H9 (cell line): ENCODE measurements around the gene DPYD. TPM values are rescaled to one million over a fixed set of nuclear protein-coding genes. Genes with fewer than 3 reads are reported as not detected.

Source experiments
- DNase-seq: peaks from one replicate; pipeline ENCODE4 v3.0.0-alpha.2; 2017
- H2AFZ ChIP-seq: one replicate; pipeline ENCODE4 v1.6.1; 2013; ENCODE audit warnings: mild to moderate bottlenecking, low read length, control low read depth, moderate library complexity
- H2AK5ac ChIP-seq: 2 replicates; pipeline ENCODE4 v1.6.1; 2013; ENCODE audit warnings: low read length, control low read depth, mixed read lengths; ENCODE audit not compliant: insufficient read length
- H2BK120ac ChIP-seq: one replicate; pipeline ENCODE4 v1.6.1; 2013; ENCODE audit warnings: low read depth, mild to moderate bottlenecking, low read length, control low read depth, inconsistent platforms; ENCODE audit not compliant: poor library complexity, severe bottlenecking
- H2BK12ac ChIP-seq: 2 replicates; pipeline ENCODE4 v1.6.1; 2013; ENCODE audit warnings: low read length, control low read depth, mixed read lengths, low read depth; ENCODE audit not compliant: insufficient read length
- H2BK15ac ChIP-seq: 2 replicates; pipeline ENCODE4 v1.6.1; 2013; ENCODE audit warnings: low read depth, low read length, control low read depth
- H2BK20ac ChIP-seq: one replicate; pipeline ENCODE4 v1.6.1; 2013; ENCODE audit warnings: low read depth, mild to moderate bottlenecking, low read length, control low read depth, inconsistent platforms; ENCODE audit not compliant: poor library complexity, severe bottlenecking
- H2BK5ac ChIP-seq: 2 replicates; pipeline ENCODE4 v1.6.1; 2013; ENCODE audit warnings: low read length, control low read depth, mixed read lengths; ENCODE audit not compliant: insufficient read length
- H3K14ac ChIP-seq: 2 replicates; pipeline ENCODE4 v1.6.1; 2013; ENCODE audit warnings: low read length, control low read depth; ENCODE audit not compliant: insufficient read depth
- H3K18ac ChIP-seq: 2 replicates; pipeline ENCODE4 v1.6.1; 2013; ENCODE audit warnings: low read depth, mild to moderate bottlenecking, mixed read lengths, low read length, control low read depth; ENCODE audit not compliant: insufficient read length
- H3K23ac ChIP-seq: 2 replicates; pipeline ENCODE4 v1.6.1; 2013; ENCODE audit warnings: low read length, control low read depth, mixed read lengths, low read depth; ENCODE audit not compliant: insufficient read length
- H3K23me2 ChIP-seq: 2 replicates; pipeline ENCODE4 v1.6.1; 2013; ENCODE audit warnings: low read depth, mild to moderate bottlenecking, mixed read lengths, low read length, control low read depth; ENCODE audit not compliant: insufficient read length, poor library complexity, severe bottlenecking
- H3K27ac ChIP-seq: 2 replicates; pipeline ENCODE4 v1.5.1; 2013; ENCODE audit warnings: low read length, control low read depth, mixed read lengths, low read depth; ENCODE audit not compliant: insufficient read length
- H3K27me3 ChIP-seq: 2 replicates; pipeline ENCODE4 v1.6.1; 2013; ENCODE audit warnings: low read length, control low read depth, inconsistent platforms; ENCODE audit not compliant: insufficient read depth
- H3K4ac ChIP-seq: 2 replicates; pipeline ENCODE4 v1.6.1; 2013; ENCODE audit warnings: low read depth, mild to moderate bottlenecking, control low read depth, inconsistent platforms, low read length, moderate library complexity
- H3K4me1 ChIP-seq: 2 replicates; pipeline ENCODE4 v1.6.1; 2013; ENCODE audit warnings: low read length, control low read depth, inconsistent platforms; ENCODE audit not compliant: insufficient read depth
- H3K4me2 ChIP-seq: 2 replicates; pipeline ENCODE4 v1.6.1; 2013; ENCODE audit warnings: low read length, control low read depth, mixed read lengths; ENCODE audit not compliant: insufficient read length, insufficient read depth
- H3K56ac ChIP-seq: 2 replicates; pipeline ENCODE4 v1.6.1; 2013; ENCODE audit warnings: low read depth, mild to moderate bottlenecking, mixed read lengths, low read length, control low read depth; ENCODE audit not compliant: insufficient read length
- H3K79me1 ChIP-seq: 2 replicates; pipeline ENCODE4 v1.6.1; 2013; ENCODE audit warnings: low read depth, mild to moderate bottlenecking, moderate library complexity, low read length, control low read depth, inconsistent platforms; ENCODE audit not compliant: insufficient read depth, poor library complexity, severe bottlenecking
- H3K79me2 ChIP-seq: 2 replicates; pipeline ENCODE4 v1.6.1; 2013; ENCODE audit warnings: low read length, control low read depth, inconsistent platforms; ENCODE audit not compliant: insufficient read depth
- H3K9ac ChIP-seq: 2 replicates; pipeline ENCODE4 v1.6.1; 2013; ENCODE audit warnings: low read length, control low read depth, mixed read lengths; ENCODE audit not compliant: insufficient read length; ENCODE audit errors: extremely low read depth
- H3K9me3 ChIP-seq: one replicate; pipeline ENCODE4 v1.6.1; 2013; ENCODE audit warnings: low read depth, low read length, inconsistent platforms; ENCODE audit not compliant: control insufficient read depth
- H3T11ph ChIP-seq: one replicate; pipeline ENCODE4 v1.6.1; 2013; ENCODE audit warnings: mild to moderate bottlenecking, low read length, control low read depth, inconsistent platforms
- H4K20me1 ChIP-seq: one replicate; pipeline ENCODE4 v1.6.1; 2013; ENCODE audit not compliant: control insufficient read depth, insufficient read length, insufficient read depth
- H4K5ac ChIP-seq: 2 replicates; pipeline ENCODE4 v1.6.1; 2013; ENCODE audit warnings: low read depth, mild to moderate bottlenecking, mixed read lengths, low read length, control low read depth; ENCODE audit not compliant: insufficient read length
- H4K8ac ChIP-seq: replicated peaks from 2 replicates; pipeline ENCODE4 v1.6.1; 2013; ENCODE audit warnings: low read length, control low read depth, mixed read lengths, low read depth; ENCODE audit not compliant: insufficient read length
- H4K91ac ChIP-seq: 2 replicates; pipeline ENCODE4 v1.6.1; 2013; ENCODE audit warnings: low read depth, mild to moderate bottlenecking, moderate library complexity, mixed read lengths, low read length, control low read depth; ENCODE audit not compliant: insufficient read length
- H3K27ac Mint-ChIP-seq, 3 experiments: 2 replicates in 2 of 3; 3 replicates in 1 of 3; pipeline ENCODE4 v1.8.0; 2020 to 2021; ENCODE audit warnings: mixed read lengths in 3 of 3, mild to moderate bottlenecking in 1 of 3, moderate library complexity in 1 of 3
- H3K27me3 Mint-ChIP-seq: 2 replicates; pipeline ENCODE4 v1.8.0; 2021; ENCODE audit warnings: low read depth, mild to moderate bottlenecking, moderate library complexity, mixed read lengths
- H3K36me3 Mint-ChIP-seq, 3 experiments: 2 replicates in 2 of 3; 3 replicates in 1 of 3; pipeline ENCODE4 v1.8.0; 2020 to 2021; ENCODE audit warnings: low read depth in 3 of 3, mixed read lengths in 3 of 3; ENCODE audit not compliant: insufficient read depth in 1 of 3
- H3K4me1 Mint-ChIP-seq, 2 experiments: 2 replicates each; pipeline ENCODE4 v1.8.0; 2020; ENCODE audit warnings: mixed read lengths in 2 of 2
- H3K4me3 Mint-ChIP-seq, 2 experiments: 2 replicates in 1 of 2; 3 replicates in 1 of 2; pipeline ENCODE4 v1.8.0; 2020 to 2021; ENCODE audit warnings: mild to moderate bottlenecking in 2 of 2, mixed read lengths in 2 of 2, moderate library complexity in 1 of 2
- H3K9me3 Mint-ChIP-seq, 2 experiments: 2 replicates in 1 of 2; 3 replicates in 1 of 2; pipeline ENCODE4 v1.8.0; 2020; ENCODE audit warnings: mild to moderate bottlenecking in 2 of 2, mixed read lengths in 2 of 2, moderate library complexity in 1 of 2
- CTCF ChIP-seq: fragments of 200-600 bp; sonication (generic); conservative IDR thresholded peaks from 3 replicates; pipeline ENCODE4 v1.8.0; 2021; ENCODE audit warnings: antibody characterized with exemption, mild to moderate bottlenecking
- WGBS: extraction: QIAGEN DNeasy Blood & Tissue Kit; methylation state at CpG from one replicate; pipeline ENCODE4 v1.1.7; 2013; ENCODE audit warnings: missing lambda C conversion rate, low lambda C conversion rate, mixed read lengths; ENCODE audit not compliant: insufficient read length; ENCODE audit errors: extremely low coverage; 5-methylcytosine and 5-hydroxymethylcytosine counted together
- total RNA-seq: library from RNA; stranded (reverse); gene quantifications from 2 replicates; pipeline ENCODE4 v1.2.1, GENCODE V29; 2021

DPYD gene
- total RNA-seq, 1 experiment from 2014 or later: 0.37 TPM

DNA sequence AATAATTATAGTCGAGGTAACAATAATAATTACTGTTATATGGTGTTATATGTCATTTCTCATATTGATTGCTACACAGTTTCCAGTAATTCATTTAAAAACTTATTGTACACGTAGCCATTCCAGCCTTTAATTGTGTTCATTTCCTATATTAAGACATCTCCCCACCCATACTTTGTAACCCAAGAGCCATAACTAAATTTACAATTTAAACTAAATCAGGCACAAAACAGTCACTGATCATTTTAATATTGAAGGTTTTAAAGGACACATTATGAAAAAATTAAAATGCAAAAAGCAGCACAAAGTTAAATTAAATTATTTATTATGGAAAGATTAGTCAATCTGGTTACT, 487.0 kb downstream of the DPYD start:
- no peaks in the 10 kb centered on the region for H3K79me2 ChIP-seq
- H3K23ac ChIP-seq: no peak overlapping the region
- H3K27me3 Mint-ChIP-seq: no peaks in the 10 kb centered on the region
- H3K4me2 ChIP-seq: no peak overlapping the region
- no peak overlapping the region for H2BK20ac ChIP-seq
- H4K20me1 ChIP-seq: no peaks in the 10 kb centered on the region
- no peak overlapping the region for H3K9ac ChIP-seq
- no peak overlapping the region for H2BK5ac ChIP-seq
- DNase-seq: no peak
- H3K27ac ChIP-seq: no peak overlapping the region
- H3K9me3 ChIP-seq: no peaks in the 10 kb centered on the region
- H2BK120ac ChIP-seq: no peak overlapping the region
- H3K4ac ChIP-seq: no peak overlapping the region
- H3K18ac ChIP-seq: no peak overlapping the region
- H4K5ac ChIP-seq: no peak overlapping the region
- no CpG with 5 or more reads among the region's 2 CpGs for WGBS
- no peak for TF ChIP-seq CTCF
- H3K4me1 Mint-ChIP-seq: no peaks in the 10 kb centered on the region
- H4K91ac ChIP-seq: no peak overlapping the region
- H3K36me3 Mint-ChIP-seq: no peaks in the 10 kb centered on the region
- H3K79me1 ChIP-seq: no peaks in the 10 kb centered on the region
- H3K23me2 ChIP-seq: no peaks in the 10 kb centered on the region
- H3K4me3 Mint-ChIP-seq: no peak overlapping the region
- H2AFZ ChIP-seq: no peak overlapping the region
- H2BK15ac ChIP-seq: no peak overlapping the region
- no peaks in the 10 kb centered on the region for H3K4me1 ChIP-seq
- no peak overlapping the region for H4K8ac ChIP-seq
- no peak overlapping the region for H3K56ac ChIP-seq
- no peak overlapping the region for H3K14ac ChIP-seq
- no peak overlapping the region for H2BK12ac ChIP-seq
- no peak overlapping the region for H2AK5ac ChIP-seq
- H3K27ac Mint-ChIP-seq: no peak overlapping the region
- H3K9me3 Mint-ChIP-seq: no peaks in the 10 kb centered on the region
- no peak overlapping the region for H3T11ph ChIP-seq
- H3K27me3 ChIP-seq: no peaks in the 10 kb centered on the region
